SK-N-SH (cell line): ENCODE measurements around the gene FOXP1. TPM values are rescaled to one million over a fixed set of nuclear protein-coding genes. Genes with fewer than 3 reads are reported as not detected.

ENCODE experiments used
- CTCF ChIA-PET: fragments of 300-600, 350-600 bp; formaldehyde crosslinking; extraction: SDS; loops from one replicate; lab custom pipeline; 2021; lab: Yijun Ruan, JAX
- POLR2A ChIA-PET: fragments of 350-600 bp; sonication (Branson Sonifier 250); formaldehyde crosslinking; extraction: SDS; loops from one replicate; lab custom pipeline; 2020; ENCODE audit warnings: antibody characterized with exemption, inconsistent platforms; lab: Yijun Ruan, JAX
- DNase-seq: peaks from one replicate; pipeline ENCODE4 v3.0.0; 2012
- H2AFZ ChIP-seq: fragments of 200-600 bp; sonication (generic); 2 replicates; pipeline ENCODE4 v1.8.1; 2016; ENCODE audit warnings: antibody characterized with exemption, mild to moderate bottlenecking, low read depth
- H3F3A ChIP-seq: fragments of 200-600 bp; sonication (generic); replicated peaks from 2 replicates; pipeline ENCODE3; 2016; ENCODE audit warnings: antibody characterized with exemption, mild to moderate bottlenecking; ENCODE audit not compliant: insufficient read depth
- H3K27ac ChIP-seq, 2 experiments: fragments of 200-500 bp in 1 of 2; fragments of 200-600 bp in 1 of 2; sonication (Bioruptor generic) in 1 of 2; sonication (generic), shearing (Covaris generic) in 1 of 2; 2 replicates each; pipeline versions ENCODE4 v1.5.1 to v1.6.1; 2014 to 2016; ENCODE audit warnings: low read depth in 2 of 2, inconsistent platforms in 1 of 2, low read length in 1 of 2, mild to moderate bottlenecking in 1 of 2, mixed read lengths in 1 of 2
- H3K27me3 ChIP-seq: fragments of 200-600 bp; sonication (generic), shearing (Covaris generic); 2 replicates; pipeline ENCODE4 v1.6.1; 2016; ENCODE audit warnings: mixed run types; ENCODE audit not compliant: insufficient read depth
- H3K36me3 ChIP-seq, 2 experiments: fragments of 200-500 bp in 1 of 2; fragments of 200-600 bp in 1 of 2; sonication (Bioruptor generic) in 1 of 2; sonication (generic) in 1 of 2; replicated peaks in 1 of 2; 2 replicates each; pipeline versions ENCODE3 to v1.5.1; 2014 to 2016; ENCODE audit warnings: low read length in 1 of 2, mild to moderate bottlenecking in 1 of 2; ENCODE audit not compliant: insufficient read depth in 2 of 2, control insufficient read depth in 1 of 2
- H3K4me1 ChIP-seq, 2 experiments: fragments of 200-500 bp in 1 of 2; fragments of 200-600 bp in 1 of 2; sonication (Bioruptor generic) in 1 of 2; sonication (generic), shearing (Covaris generic) in 1 of 2; 2 replicates each; pipeline versions ENCODE4 v1.5.1 to v1.6.1; 2014 to 2016; ENCODE audit warnings: low read depth in 1 of 2, low read length in 1 of 2, mixed run types in 1 of 2; ENCODE audit not compliant: insufficient read depth in 2 of 2, control insufficient read depth in 1 of 2
- H3K4me2 ChIP-seq: fragments of 200-600 bp; sonication (generic), shearing (Covaris generic); 2 replicates; pipeline ENCODE4 v1.6.1; 2017; ENCODE audit warnings: mixed run types
- H3K4me3 ChIP-seq, 2 experiments: fragments of 200-500 bp in 1 of 2; fragments of 200-600 bp in 1 of 2; sonication (Bioruptor generic) in 1 of 2; sonication (generic), shearing (Covaris generic) in 1 of 2; 2 replicates each; pipeline versions ENCODE4 v1.5.1 to v1.8.1; 2014 to 2016; ENCODE audit warnings: low read depth in 2 of 2, inconsistent platforms in 1 of 2, low read length in 1 of 2, mild to moderate bottlenecking in 1 of 2, mixed read lengths in 1 of 2, moderate library complexity in 1 of 2
- H3K79me2 ChIP-seq: fragments of 200-600 bp; sonication (generic); 2 replicates; pipeline ENCODE4 v1.8.1; 2017; ENCODE audit warnings: mild to moderate bottlenecking; ENCODE audit not compliant: insufficient read depth
- H3K9ac ChIP-seq: fragments of 200-600 bp; sonication (generic); 2 replicates; pipeline ENCODE4 v1.6.1; 2017; ENCODE audit warnings: mixed run types
- H3K9me2 ChIP-seq: fragments of 200-600 bp; sonication (generic); 2 replicates; pipeline ENCODE4 v1.6.1; 2017; ENCODE audit warnings: mixed run types
- H3K9me3 ChIP-seq: fragments of 200-600 bp; sonication (generic); 2 replicates; pipeline ENCODE4 v1.6.1; 2017; ENCODE audit warnings: mixed run types, mild to moderate bottlenecking, moderate library complexity
- H4K20me1 ChIP-seq: fragments of 200-600 bp; sonication (generic); 2 replicates; pipeline ENCODE4 v1.6.1; 2017; ENCODE audit warnings: mild to moderate bottlenecking, mixed run types; ENCODE audit not compliant: insufficient read depth
- CHD2 ChIP-seq: fragments of 150-350 bp; IDR thresholded peaks from 2 replicates; pipeline ENCODE4 v1.6.1; 2018; ENCODE audit warnings: low read length; ENCODE audit not compliant: partially characterized antibody
- EP300 ChIP-seq, 2 experiments: IDR thresholded peaks; 2 replicates each; pipeline versions ENCODE4 v1.4.0 to v1.6.1; 2012; ENCODE audit warnings: borderline replicate concordance in 1 of 2, low read depth in 1 of 2, low read length in 1 of 2
- FOXJ3 ChIP-seq: sonication (generic); formaldehyde crosslinking; IDR thresholded peaks from 2 replicates; pipeline ENCODE4 v1.5.1; 2020; ENCODE audit warnings: mild to moderate bottlenecking, missing genetic modification reagents
- GABPA ChIP-seq: IDR thresholded peaks from 2 replicates; pipeline ENCODE4 v1.4.0; 2012; ENCODE audit warnings: low read depth, mild to moderate bottlenecking
- JUND ChIP-seq: IDR thresholded peaks from 2 replicates; pipeline ENCODE4 v1.4.0; 2012
- MEF2A ChIP-seq: IDR thresholded peaks from 2 replicates; pipeline ENCODE4 v1.4.0; 2012; ENCODE audit warnings: low read depth, borderline replicate concordance
- NFIC ChIP-seq: IDR thresholded peaks from 2 replicates; pipeline ENCODE4 v1.4.0; 2012; ENCODE audit warnings: borderline replicate concordance
- NRF1 ChIP-seq: IDR thresholded peaks from 2 replicates; pipeline ENCODE4 v1.6.1; 2012; ENCODE audit warnings: low read depth, mild to moderate bottlenecking, low read length
- POLR2AphosphoS5 ChIP-seq: IDR thresholded peaks from 2 replicates; pipeline ENCODE4 v1.6.1; 2012; ENCODE audit warnings: low read depth, low read length
- RAD21 ChIP-seq: IDR thresholded peaks from 2 replicates; pipeline ENCODE4 v1.6.1; 2012; ENCODE audit warnings: mild to moderate bottlenecking, low read length
- REST ChIP-seq: IDR thresholded peaks from 2 replicates; pipeline ENCODE4 v1.6.1; 2012; ENCODE audit warnings: mild to moderate bottlenecking, low read depth, low read length, moderate library complexity
- RFX5 ChIP-seq: IDR thresholded peaks from 2 replicates; pipeline ENCODE4 v1.6.1; 2012; ENCODE audit warnings: mild to moderate bottlenecking, improper control_type of control experiment, low read length
- RXRA ChIP-seq: IDR thresholded peaks from 2 replicates; pipeline ENCODE4 v1.4.0; 2012; ENCODE audit warnings: low read depth, mild to moderate bottlenecking, borderline replicate concordance
- SIN3A ChIP-seq: IDR thresholded peaks from 2 replicates; pipeline ENCODE4 v1.6.1; 2012; ENCODE audit warnings: low read depth, mild to moderate bottlenecking, low read length, moderate library complexity, borderline replicate concordance
- TAF1 ChIP-seq: IDR thresholded peaks from 2 replicates; pipeline ENCODE4 v1.6.1; 2012; ENCODE audit warnings: low read depth, mild to moderate bottlenecking, low read length, moderate library complexity, borderline replicate concordance
- TCF12 ChIP-seq: IDR thresholded peaks from 2 replicates; pipeline ENCODE4 v1.4.0; 2012
- YY1 ChIP-seq: IDR thresholded peaks from 2 replicates; pipeline ENCODE4 v1.4.0; 2012; ENCODE audit warnings: low read depth, mild to moderate bottlenecking
- WGBS: methylation state at CpG from one replicate; pipeline ENCODE4 v1.1.6; 2017; ENCODE audit warnings: low lambda C conversion rate; 5-methylcytosine and 5-hydroxymethylcytosine counted together
- polyA plus RNA-seq, 3 experiments: library from polyadenylated mRNA; depleted of rRNA; stranded (reverse); fragments of >200 nt; gene quantifications; 2 replicates each; pipeline ENCODE4 v1.2.3, GENCODE V29; 2012
- TF ChIP-seq, protein P1 (sequence below): fragments of 200-600 bp; sonication (generic); IDR thresholded peaks from 2 replicates; pipeline ENCODE4 v1.6.1; 2017; ENCODE audit warnings: antibody characterized with exemption, mild to moderate bottlenecking, moderate library complexity
- TF ChIP-seq, protein P2 (sequence below): fragments of 150-350 bp; IDR thresholded peaks from 2 replicates; pipeline ENCODE4 v1.6.1; 2017; ENCODE audit warnings: antibody characterized with exemption, low read length, low read depth, borderline replicate concordance
- TF ChIP-seq, protein P3 (sequence below): fragments of 150-350 bp; IDR thresholded peaks from 2 replicates; pipeline ENCODE4 v1.6.1; 2016; ENCODE audit warnings: mild to moderate bottlenecking, low read depth, low read length

The FOXP1 gene
- polyA plus RNA-seq, 1 of the 3 experiments (the other 2 are of a cell fraction), result 8.8 TPM

GRCh38 chr3:71131375-71132314 lies 451.9 kb downstream of the FOXP1 start:
- Histone ChIP-seq H3K4me2 (no peak overlapping the region), H2AFZ (no peak overlapping the region), H3K27me3 (no peaks in the 10 kb centered on the region), H4K20me1 (no peaks in the 10 kb centered on the region), H3K36me3 (peaks cover 0 to 7% of the 10 kb centered on the region in 2 experiments), H3K79me2 (peaks cover 24% of the 10 kb centered on the region), H3F3A (peaks cover 7% of the 10 kb centered on the region), H3K4me3 (no peak overlapping the region), H3K4me1 (peaks cover 0 to 12% of the 10 kb centered on the region in 2 experiments; a peak in 3 of 4 replicates), H3K9me2 (no peaks in the 10 kb centered on the region), H3K9me3 (no peaks in the 10 kb centered on the region), H3K9ac (no peak overlapping the region), H3K27ac (0 out of 4 replicates have a peak overlapping the region, but pooled peaks of 1 of the 2 experiments have one; percentile 88)
- no peak for DNase-seq
- WGBS, result 93% methylated on average over 10 of the region's 10 CpGs
- POLR2A ChIA-PET, result no interaction called here
- no peak for TF ChIP-seq REST
- TF ChIP-seq SIN3A, result no peak
- TF ChIP-seq, protein P1, sequence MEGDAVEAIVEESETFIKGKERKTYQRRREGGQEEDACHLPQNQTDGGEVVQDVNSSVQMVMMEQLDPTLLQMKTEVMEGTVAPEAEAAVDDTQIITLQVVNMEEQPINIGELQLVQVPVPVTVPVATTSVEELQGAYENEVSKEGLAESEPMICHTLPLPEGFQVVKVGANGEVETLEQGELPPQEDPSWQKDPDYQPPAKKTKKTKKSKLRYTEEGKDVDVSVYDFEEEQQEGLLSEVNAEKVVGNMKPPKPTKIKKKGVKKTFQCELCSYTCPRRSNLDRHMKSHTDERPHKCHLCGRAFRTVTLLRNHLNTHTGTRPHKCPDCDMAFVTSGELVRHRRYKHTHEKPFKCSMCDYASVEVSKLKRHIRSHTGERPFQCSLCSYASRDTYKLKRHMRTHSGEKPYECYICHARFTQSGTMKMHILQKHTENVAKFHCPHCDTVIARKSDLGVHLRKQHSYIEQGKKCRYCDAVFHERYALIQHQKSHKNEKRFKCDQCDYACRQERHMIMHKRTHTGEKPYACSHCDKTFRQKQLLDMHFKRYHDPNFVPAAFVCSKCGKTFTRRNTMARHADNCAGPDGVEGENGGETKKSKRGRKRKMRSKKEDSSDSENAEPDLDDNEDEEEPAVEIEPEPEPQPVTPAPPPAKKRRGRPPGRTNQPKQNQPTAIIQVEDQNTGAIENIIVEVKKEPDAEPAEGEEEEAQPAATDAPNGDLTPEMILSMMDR, result no peak
- no peak for TF ChIP-seq GABPA
- no peak for TF ChIP-seq TAF1
- TF ChIP-seq MEF2A, result no peak
- no peak for TF ChIP-seq POLR2AphosphoS5
- no peak for TF ChIP-seq EP300 (IDR thresholded peaks at IDR 0.05; ENCODE audit: borderline replicate concordance in 1 of 2, low read depth in 1 of 2, low read length in 1 of 2)
- no peak for TF ChIP-seq RXRA
- TF ChIP-seq FOXJ3 (CRISPR knock-in tag), result no peak
- TF ChIP-seq TCF12, result no peak
- TF ChIP-seq NFIC, result no peak
- no peak for TF ChIP-seq RAD21
- TF ChIP-seq, protein P2, sequence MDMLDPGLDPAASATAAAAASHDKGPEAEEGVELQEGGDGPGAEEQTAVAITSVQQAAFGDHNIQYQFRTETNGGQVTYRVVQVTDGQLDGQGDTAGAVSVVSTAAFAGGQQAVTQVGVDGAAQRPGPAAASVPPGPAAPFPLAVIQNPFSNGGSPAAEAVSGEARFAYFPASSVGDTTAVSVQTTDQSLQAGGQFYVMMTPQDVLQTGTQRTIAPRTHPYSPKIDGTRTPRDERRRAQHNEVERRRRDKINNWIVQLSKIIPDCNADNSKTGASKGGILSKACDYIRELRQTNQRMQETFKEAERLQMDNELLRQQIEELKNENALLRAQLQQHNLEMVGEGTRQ, result no peak
- TF ChIP-seq, protein P3, sequence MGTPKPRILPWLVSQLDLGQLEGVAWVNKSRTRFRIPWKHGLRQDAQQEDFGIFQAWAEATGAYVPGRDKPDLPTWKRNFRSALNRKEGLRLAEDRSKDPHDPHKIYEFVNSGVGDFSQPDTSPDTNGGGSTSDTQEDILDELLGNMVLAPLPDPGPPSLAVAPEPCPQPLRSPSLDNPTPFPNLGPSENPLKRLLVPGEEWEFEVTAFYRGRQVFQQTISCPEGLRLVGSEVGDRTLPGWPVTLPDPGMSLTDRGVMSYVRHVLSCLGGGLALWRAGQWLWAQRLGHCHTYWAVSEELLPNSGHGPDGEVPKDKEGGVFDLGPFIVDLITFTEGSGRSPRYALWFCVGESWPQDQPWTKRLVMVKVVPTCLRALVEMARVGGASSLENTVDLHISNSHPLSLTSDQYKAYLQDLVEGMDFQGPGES, result no peak
- no peak for TF ChIP-seq JUND
- no peak for TF ChIP-seq CHD2
- TF ChIP-seq YY1, result no peak
- TF ChIP-seq NRF1, result no peak
- TF ChIP-seq RFX5, result no peak
- CTCF ChIA-PET, result interaction anchor here (1.9 kb wide), 1 partner anchor 11 kb away, joined by 5 read pairs; no protein-coding TSS in a partner anchor
